GM12865 (cell line): Measurements from ENCODE around the gene ASTN2.

Source experiments
- DNase-seq: peaks from one replicate; pipeline ENCODE4 v3.0.0; 2010; ENCODE audit warnings: low read depth
- H3K4me3 ChIP-seq: 2 replicates; pipeline ENCODE4 v1.5.1; 2011; ENCODE audit warnings: mild to moderate bottlenecking, low read depth, low read length, control low read depth
- TF ChIP-seq, protein P1 (sequence below): IDR thresholded peaks from 2 replicates; pipeline ENCODE4 v1.5.1; 2011; ENCODE audit warnings: low read length, control low read depth, low read depth, inconsistent platforms; ENCODE audit not compliant: insufficient read depth; ENCODE audit errors: missing control alignments

Gene ASTN2

DNA sequence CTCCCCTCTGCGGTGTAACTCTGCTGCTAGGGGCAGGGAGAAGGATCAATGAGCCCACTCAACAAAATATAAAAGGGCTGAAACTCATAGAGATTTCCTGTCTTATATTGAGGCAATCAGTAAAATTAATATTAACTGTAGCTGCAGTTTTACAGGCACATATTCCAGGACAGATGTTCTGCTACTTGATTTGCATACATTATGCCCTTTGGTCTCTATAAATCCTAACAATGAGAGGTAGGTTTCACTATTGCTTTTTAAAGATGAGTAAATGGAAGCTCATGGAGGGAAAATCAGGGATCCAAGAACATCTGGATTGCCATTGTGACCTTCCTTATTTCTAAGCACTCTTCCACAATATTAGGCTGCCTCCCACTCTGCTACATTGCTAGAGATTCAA, 751.3 kb downstream of the ASTN2 start:
- TF ChIP-seq, protein P1, sequence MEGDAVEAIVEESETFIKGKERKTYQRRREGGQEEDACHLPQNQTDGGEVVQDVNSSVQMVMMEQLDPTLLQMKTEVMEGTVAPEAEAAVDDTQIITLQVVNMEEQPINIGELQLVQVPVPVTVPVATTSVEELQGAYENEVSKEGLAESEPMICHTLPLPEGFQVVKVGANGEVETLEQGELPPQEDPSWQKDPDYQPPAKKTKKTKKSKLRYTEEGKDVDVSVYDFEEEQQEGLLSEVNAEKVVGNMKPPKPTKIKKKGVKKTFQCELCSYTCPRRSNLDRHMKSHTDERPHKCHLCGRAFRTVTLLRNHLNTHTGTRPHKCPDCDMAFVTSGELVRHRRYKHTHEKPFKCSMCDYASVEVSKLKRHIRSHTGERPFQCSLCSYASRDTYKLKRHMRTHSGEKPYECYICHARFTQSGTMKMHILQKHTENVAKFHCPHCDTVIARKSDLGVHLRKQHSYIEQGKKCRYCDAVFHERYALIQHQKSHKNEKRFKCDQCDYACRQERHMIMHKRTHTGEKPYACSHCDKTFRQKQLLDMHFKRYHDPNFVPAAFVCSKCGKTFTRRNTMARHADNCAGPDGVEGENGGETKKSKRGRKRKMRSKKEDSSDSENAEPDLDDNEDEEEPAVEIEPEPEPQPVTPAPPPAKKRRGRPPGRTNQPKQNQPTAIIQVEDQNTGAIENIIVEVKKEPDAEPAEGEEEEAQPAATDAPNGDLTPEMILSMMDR, result no peak
- no peak overlapping the region for H3K4me3 ChIP-seq
- no peak for DNase-seq

- TF ChIP-seq, protein P1, result no peak
- DNase-seq, result no peak
- H3K4me3 ChIP-seq, result no peak overlapping the region
Measured at GRCh38 chr9:116662646-116663310, 752.1 kb downstream of the ASTN2 start.

DNA sequence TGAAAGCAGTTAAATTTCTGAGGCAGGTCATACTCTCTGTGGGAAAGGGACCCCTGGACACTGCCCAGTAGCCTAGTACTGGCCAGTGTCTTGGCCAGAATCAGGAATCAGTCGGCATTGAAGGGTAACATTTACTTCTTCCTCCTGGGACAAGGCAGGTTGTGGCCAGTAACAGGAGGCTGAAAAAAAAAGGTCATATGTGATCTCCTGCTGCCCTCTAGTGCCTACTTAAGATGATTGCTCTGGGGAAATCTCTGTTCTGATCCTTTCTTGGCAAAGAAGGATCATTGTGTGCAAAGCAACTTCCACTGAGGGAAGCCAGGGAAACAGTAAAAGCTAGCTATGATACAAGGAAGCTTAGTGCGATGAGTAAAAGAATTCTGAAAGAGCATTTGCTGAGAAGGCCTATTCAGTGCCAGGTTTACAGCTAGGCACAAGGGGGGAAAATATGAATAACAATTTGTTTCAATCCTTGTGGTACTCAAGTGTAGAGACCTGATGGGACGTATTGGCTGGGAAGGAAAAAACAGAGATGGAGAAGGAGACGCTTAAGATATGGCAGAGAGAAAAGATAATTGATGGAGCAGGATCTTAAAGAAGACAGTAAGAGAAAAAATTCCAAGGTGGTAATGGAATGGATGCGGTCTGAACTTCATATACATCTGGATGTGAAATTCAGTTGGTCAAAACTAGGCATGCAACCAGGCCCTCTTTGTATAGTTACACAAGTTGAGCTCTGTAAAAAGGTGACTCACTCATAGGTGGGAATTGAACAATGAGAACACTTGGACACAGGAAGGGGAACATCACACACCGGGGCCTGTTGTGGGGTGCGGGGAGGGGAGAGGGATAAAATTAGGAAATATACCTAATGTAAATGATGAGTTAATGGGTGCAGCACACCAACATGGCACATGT, 753.6 kb downstream of the ASTN2 start:
- no peak overlapping the region for H3K4me3 ChIP-seq
- DNase-seq, result peak; percentile 71
- TF ChIP-seq, protein P1, result peak; percentile 70

GRCh38 chr9:116658265-116658664, 756.6 kb downstream of the ASTN2 start:
- no peak for DNase-seq
- TF ChIP-seq, protein P1, result no peak
- H3K4me3 ChIP-seq, result no peak overlapping the region

DNA sequence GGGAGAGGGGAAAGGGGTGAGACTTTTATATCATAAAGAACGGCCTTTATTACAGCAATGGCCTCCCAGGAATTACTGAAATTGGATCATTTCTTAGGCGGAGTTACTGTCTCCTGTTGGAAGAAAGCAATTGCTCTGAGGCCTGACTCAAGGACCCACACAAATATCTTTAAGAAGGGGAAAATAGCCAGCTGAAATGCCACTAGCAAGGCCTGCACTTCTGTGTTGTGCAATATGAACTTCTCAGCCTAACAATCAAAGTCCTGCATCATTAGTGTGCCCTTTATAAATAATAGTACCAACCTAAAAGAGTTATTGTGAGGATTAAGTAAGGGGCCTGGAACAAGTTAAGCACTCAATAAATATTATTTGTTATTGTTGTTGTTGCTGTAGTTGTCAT, 757.9 kb downstream of the ASTN2 start:
- DNase-seq, result no peak
- TF ChIP-seq, protein P1, result no peak
- H3K4me3 ChIP-seq, result no peak overlapping the region

- DNase-seq, result no peak
- TF ChIP-seq, protein P1, result no peak
- no peak overlapping the region for H3K4me3 ChIP-seq
Measured at GRCh38 chr9:116656501-116656971, 758.3 kb downstream of the ASTN2 start.

DNA sequence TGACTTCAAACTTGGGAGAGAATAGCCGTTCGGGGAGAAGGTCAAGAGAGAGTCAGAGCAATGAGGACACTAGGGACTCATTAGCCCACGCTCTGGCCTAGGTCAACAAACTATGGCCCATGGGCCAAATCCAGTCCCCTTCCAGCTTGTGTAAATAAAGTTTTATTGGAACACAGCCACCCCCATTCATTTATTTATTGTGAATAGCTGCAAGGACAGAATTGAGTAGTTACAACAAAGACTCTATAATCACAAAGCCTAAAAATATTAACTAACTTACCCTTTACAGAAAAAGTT, 760.9 kb downstream of the ASTN2 start:
- H3K4me3 ChIP-seq, result no peak overlapping the region
- TF ChIP-seq, protein P1, result no peak
- DNase-seq, result no peak
